ENCODE results near the gene ZNF93. TPM values are rescaled to one million over a fixed set of nuclear protein-coding genes. Genes with fewer than 3 reads are reported as not detected.

The ZNF93 gene
- total and polyA plus RNA-seq, 2 of the 13 experiments (the other 11 are each of a cell fraction or from before 2014, with no cell fraction given), result 0.49 to 0.66 TPM

DNA sequence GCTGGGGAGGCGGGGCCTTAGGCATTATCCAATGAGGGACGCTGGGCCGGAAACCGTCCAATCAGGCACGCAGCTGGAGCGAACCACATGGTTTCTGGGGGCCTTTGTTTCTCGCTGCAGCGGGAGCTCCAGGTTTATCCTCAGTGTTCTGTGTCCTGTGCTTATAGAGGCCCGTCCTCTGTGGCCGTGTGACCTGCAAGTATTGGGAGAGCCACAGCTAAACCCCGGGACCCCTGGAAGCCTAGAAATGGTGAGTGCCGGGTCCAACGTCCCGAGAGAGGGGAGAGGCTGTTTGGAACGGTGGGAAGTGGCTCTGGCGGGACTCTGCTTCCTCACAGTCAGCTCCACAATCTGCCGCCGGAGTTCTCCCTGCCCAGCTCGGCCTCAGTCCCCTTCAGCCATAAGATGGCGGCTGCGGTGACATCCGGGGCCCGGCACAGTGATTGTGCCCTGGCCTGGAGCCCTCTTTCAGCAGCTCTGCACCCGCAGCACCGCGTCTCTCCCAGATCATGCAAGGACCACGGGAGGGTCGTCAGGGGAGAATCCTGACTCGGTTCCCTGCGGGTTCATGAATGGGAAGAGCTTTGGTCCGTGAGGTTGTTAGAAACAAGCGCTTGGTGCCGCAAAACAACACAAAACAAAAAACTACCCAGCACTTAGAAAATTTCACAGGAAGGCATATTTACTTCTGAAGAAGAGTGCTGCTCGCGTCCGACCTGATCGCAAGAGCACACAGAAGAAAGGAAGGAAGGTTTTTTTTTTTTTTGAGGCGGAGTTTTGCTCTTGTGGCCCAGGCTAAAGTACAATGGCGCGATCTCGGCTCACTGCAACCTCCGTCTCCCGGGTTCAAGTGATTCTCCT is 34.8 kb upstream of the ZNF93 start, which contains the start of gene ZNF253 (continued):
- peak; percentile 44; the same call in 1 of the 2 replicates for TF ChIP-seq ZNF790 (CRISPR knock-in tag; IDR thresholded peaks at IDR 0.05; ENCODE audit: borderline replicate concordance)
- TF ChIP-seq, protein P1, sequence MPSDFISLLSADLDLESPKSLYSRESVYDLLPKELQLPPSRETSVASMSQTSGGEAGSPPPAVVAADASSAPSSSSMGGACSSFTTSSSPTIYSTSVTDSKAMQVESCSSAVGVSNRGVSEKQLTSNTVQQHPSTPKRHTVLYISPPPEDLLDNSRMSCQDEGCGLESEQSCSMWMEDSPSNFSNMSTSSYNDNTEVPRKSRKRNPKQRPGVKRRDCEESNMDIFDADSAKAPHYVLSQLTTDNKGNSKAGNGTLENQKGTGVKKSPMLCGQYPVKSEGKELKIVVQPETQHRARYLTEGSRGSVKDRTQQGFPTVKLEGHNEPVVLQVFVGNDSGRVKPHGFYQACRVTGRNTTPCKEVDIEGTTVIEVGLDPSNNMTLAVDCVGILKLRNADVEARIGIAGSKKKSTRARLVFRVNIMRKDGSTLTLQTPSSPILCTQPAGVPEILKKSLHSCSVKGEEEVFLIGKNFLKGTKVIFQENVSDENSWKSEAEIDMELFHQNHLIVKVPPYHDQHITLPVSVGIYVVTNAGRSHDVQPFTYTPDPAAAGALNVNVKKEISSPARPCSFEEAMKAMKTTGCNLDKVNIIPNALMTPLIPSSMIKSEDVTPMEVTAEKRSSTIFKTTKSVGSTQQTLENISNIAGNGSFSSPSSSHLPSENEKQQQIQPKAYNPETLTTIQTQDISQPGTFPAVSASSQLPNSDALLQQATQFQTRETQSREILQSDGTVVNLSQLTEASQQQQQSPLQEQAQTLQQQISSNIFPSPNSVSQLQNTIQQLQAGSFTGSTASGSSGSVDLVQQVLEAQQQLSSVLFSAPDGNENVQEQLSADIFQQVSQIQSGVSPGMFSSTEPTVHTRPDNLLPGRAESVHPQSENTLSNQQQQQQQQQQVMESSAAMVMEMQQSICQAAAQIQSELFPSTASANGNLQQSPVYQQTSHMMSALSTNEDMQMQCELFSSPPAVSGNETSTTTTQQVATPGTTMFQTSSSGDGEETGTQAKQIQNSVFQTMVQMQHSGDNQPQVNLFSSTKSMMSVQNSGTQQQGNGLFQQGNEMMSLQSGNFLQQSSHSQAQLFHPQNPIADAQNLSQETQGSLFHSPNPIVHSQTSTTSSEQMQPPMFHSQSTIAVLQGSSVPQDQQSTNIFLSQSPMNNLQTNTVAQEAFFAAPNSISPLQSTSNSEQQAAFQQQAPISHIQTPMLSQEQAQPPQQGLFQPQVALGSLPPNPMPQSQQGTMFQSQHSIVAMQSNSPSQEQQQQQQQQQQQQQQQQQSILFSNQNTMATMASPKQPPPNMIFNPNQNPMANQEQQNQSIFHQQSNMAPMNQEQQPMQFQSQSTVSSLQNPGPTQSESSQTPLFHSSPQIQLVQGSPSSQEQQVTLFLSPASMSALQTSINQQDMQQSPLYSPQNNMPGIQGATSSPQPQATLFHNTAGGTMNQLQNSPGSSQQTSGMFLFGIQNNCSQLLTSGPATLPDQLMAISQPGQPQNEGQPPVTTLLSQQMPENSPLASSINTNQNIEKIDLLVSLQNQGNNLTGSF (CRISPR knock-in tag; IDR thresholded peaks at IDR 0.05), result no peak
- TF ChIP-seq SMARCC2 (IDR thresholded peaks at IDR 0.05), result no peak
- peak; percentile 48; the same call in 1 of the 2 replicates for TF ChIP-seq ZZZ3 (CRISPR knock-in tag; IDR thresholded peaks at IDR 0.05; ENCODE audit: borderline replicate concordance)
- TF ChIP-seq ZNF878 (CRISPR knock-in tag; IDR thresholded peaks at IDR 0.05), result no peak
- TF ChIP-seq ZNF124 (CRISPR knock-in tag; IDR thresholded peaks at IDR 0.05), result no peak
- no peak for TF ChIP-seq SMAD1 (CRISPR knock-in tag; IDR thresholded peaks at IDR 0.05; ENCODE audit: borderline replicate concordance, low read depth)
- TF ChIP-seq ARID2 (CRISPR knock-in tag; IDR thresholded peaks at IDR 0.05; ENCODE audit: borderline replicate concordance), result no peak
- no peak; the same call in 1 of the 2 replicates for TF ChIP-seq CCDC6 (CRISPR knock-in tag; IDR thresholded peaks at IDR 0.05)
- TF ChIP-seq, protein P2, sequence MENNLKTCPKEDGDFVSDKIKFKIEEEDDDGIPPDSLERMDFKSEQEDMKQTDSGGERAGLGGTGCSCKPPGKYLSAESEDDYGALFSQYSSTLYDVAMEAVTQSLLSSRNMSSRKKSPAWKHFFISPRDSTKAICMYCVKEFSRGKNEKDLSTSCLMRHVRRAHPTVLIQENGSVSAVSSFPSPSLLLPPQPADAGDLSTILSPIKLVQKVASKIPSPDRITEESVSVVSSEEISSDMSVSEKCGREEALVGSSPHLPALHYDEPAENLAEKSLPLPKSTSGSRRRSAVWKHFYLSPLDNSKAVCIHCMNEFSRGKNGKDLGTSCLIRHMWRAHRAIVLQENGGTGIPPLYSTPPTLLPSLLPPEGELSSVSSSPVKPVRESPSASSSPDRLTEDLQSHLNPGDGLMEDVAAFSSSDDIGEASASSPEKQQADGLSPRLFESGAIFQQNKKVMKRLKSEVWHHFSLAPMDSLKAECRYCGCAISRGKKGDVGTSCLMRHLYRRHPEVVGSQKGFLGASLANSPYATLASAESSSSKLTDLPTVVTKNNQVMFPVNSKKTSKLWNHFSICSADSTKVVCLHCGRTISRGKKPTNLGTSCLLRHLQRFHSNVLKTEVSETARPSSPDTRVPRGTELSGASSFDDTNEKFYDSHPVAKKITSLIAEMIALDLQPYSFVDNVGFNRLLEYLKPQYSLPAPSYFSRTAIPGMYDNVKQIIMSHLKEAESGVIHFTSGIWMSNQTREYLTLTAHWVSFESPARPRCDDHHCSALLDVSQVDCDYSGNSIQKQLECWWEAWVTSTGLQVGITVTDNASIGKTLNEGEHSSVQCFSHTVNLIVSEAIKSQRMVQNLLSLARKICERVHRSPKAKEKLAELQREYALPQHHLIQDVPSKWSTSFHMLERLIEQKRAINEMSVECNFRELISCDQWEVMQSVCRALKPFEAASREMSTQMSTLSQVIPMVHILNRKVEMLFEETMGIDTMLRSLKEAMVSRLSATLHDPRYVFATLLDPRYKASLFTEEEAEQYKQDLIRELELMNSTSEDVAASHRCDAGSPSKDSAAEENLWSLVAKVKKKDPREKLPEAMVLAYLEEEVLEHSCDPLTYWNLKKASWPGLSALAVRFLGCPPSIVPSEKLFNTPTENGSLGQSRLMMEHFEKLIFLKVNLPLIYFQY (CRISPR knock-in tag; IDR thresholded peaks at IDR 0.05; ENCODE audit: borderline replicate concordance), result no peak
- TF ChIP-seq ZNF382 (CRISPR knock-in tag; IDR thresholded peaks at IDR 0.05; ENCODE audit: borderline replicate concordance), result no peak
- TF ChIP-seq HMG20A (CRISPR knock-in tag; IDR thresholded peaks at IDR 0.05; ENCODE audit: borderline replicate concordance), result no peak
- TF ChIP-seq, protein P3, sequence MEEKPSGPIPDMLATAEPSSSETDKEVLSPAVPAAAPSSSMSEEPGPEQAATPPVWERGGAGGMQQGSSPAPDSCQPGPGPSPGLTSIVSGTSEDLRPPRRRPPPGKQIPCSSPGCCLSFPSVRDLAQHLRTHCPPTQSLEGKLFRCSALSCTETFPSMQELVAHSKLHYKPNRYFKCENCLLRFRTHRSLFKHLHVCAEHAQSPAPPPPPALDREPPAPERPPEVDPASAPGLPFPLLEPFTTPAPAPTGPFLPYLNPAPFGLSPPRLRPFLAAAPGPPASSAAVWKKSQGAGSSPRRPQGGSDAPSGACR (CRISPR knock-in tag; IDR thresholded peaks at IDR 0.05), result no peak
- TF ChIP-seq, protein P4, sequence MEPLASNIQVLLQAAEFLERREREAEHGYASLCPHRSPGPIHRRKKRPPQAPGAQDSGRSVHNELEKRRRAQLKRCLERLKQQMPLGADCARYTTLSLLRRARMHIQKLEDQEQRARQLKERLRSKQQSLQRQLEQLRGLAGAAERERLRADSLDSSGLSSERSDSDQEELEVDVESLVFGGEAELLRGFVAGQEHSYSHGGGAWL (CRISPR knock-in tag; IDR thresholded peaks at IDR 0.05), result no peak
- TF ChIP-seq, protein P5, sequence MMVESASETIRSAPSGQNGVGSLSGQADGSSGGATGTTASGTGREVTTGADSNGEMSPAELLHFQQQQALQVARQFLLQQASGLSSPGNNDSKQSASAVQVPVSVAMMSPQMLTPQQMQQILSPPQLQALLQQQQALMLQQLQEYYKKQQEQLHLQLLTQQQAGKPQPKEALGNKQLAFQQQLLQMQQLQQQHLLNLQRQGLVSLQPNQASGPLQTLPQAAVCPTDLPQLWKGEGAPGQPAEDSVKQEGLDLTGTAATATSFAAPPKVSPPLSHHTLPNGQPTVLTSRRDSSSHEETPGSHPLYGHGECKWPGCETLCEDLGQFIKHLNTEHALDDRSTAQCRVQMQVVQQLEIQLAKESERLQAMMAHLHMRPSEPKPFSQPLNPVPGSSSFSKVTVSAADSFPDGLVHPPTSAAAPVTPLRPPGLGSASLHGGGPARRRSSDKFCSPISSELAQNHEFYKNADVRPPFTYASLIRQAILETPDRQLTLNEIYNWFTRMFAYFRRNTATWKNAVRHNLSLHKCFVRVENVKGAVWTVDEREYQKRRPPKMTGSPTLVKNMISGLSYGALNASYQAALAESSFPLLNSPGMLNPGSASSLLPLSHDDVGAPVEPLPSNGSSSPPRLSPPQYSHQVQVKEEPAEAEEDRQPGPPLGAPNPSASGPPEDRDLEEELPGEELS (CRISPR knock-in tag; IDR thresholded peaks at IDR 0.05), result no peak
- peak; percentile 56; the same call in 1 of the 2 replicates for TF ChIP-seq PHF21A (CRISPR knock-in tag; IDR thresholded peaks at IDR 0.05)

All from HepG2 (cell line).